Measurements from ENCODE around the gene IQSEC1.

IQSEC1 gene

GRCh38 chr3:12946649-12947316 is 126.4 kb downstream of the IQSEC1 start:
- DNase-seq, result no peak

GRCh38 chr3:12946251-12946648 is 127.0 kb downstream of the IQSEC1 start:
- no peak for DNase-seq

- no peak for DNase-seq
Measured at GRCh38 chr3:12944849-12945248, 128.4 kb downstream of the IQSEC1 start.

GRCh38 chr3:12944413-12944812 is 128.8 kb downstream of the IQSEC1 start:
- DNase-seq, result no peak

GRCh38 chr3:12943124-12944021 is 129.9 kb downstream of the IQSEC1 start:
- DNase-seq, result no peak

- DNase-seq, result no peak
Measured at GRCh38 chr3:12941495-12942023, 131.7 kb downstream of the IQSEC1 start.

GRCh38 chr3:12940854-12941253 is 132.4 kb downstream of the IQSEC1 start:
- DNase-seq, result no peak

- DNase-seq, result no peak
Measured at GRCh38 chr3:12939137-12939536, 134.1 kb downstream of the IQSEC1 start.

GRCh38 chr3:12938258-12938711 is 134.9 kb downstream of the IQSEC1 start:
- DNase-seq, result no peak

- DNase-seq, result no peak
Measured at GRCh38 chr3:12935861-12936830, 137.1 kb downstream of the IQSEC1 start.

- no peak for DNase-seq
Measured at GRCh38 chr3:12935023-12935860, 138.0 kb downstream of the IQSEC1 start.

- no peak for DNase-seq
Measured at GRCh38 chr3:12934431-12934830, 138.8 kb downstream of the IQSEC1 start.

GRCh38 chr3:12933901-12934300 is 139.3 kb downstream of the IQSEC1 start:
- DNase-seq, result no peak

GRCh38 chr3:12932754-12933153 is 140.5 kb downstream of the IQSEC1 start:
- DNase-seq, result no peak

- DNase-seq, result no peak
Measured at GRCh38 chr3:12932347-12932746, 140.9 kb downstream of the IQSEC1 start.

- DNase-seq, result no peak
Measured at GRCh38 chr3:12931273-12931905, 141.8 kb downstream of the IQSEC1 start.

GRCh38 chr3:12929801-12930200 is 143.4 kb downstream of the IQSEC1 start:
- DNase-seq, result no peak

GRCh38 chr3:12926660-12927059 is 146.6 kb downstream of the IQSEC1 start:
- DNase-seq, result no peak

GRCh38 chr3:12925648-12926047 is 147.6 kb downstream of the IQSEC1 start:
- DNase-seq, result no peak

GRCh38 chr3:12924437-12924836 is 148.8 kb downstream of the IQSEC1 start:
- DNase-seq, result no peak

GRCh38 chr3:12922881-12923431 is 150.3 kb downstream of the IQSEC1 start:
- no peak for DNase-seq
